Measurements from ENCODE around the gene OTC.

The OTC gene

DNA sequence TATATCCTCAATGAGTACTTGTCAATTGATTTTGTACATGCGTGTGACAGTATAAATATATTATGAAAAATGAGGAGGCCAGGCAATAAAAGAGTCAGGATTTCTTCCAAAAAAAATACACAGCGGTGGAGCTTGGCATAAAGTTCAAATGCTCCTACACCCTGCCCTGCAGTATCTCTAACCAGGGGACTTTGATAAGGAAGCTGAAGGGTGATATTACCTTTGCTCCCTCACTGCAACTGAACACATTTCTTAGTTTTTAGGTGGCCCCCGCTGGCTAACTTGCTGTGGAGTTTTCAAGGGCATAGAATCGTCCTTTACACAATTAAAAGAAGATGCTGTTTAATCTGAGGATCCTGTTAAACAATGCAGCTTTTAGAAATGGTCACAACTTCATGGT lies at the start of gene OTC:
Gene OTC, plus strand, starts transcription at position 243 of the 400 bp plus-strand sequence. Its CDS starts 93 bp downstream, at position 336.
- DNase-seq (ENCODE audit: low read depth in 2 of 2): no peak

DNA sequence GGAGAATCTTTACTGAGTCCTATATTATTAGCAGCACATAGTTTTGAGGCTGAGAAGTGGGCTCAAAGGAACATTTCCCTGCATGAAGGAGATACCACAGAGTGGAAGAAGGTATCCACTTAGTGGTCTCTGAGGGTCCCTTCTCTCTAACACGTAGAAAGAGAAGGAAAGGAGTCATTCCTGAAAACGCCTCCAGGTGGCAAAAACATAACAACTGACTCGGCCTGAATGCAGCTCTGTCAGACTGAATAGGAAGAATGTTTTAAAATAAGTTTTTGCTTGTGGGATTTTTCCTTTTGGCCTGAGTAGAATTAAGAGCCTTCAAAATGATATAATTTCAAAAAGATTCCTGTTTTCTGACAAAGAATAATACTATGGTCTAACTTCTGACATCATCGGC lies 48.4 kb upstream of the OTC start:
- no peak for DNase-seq (ENCODE audit: low read depth in 2 of 2)

- DNase-seq (ENCODE audit: low read depth in 2 of 2): no peak
Measured at GRCh38 chrX:38305971-38306370, 46.4 kb upstream of the OTC start.

DNA sequence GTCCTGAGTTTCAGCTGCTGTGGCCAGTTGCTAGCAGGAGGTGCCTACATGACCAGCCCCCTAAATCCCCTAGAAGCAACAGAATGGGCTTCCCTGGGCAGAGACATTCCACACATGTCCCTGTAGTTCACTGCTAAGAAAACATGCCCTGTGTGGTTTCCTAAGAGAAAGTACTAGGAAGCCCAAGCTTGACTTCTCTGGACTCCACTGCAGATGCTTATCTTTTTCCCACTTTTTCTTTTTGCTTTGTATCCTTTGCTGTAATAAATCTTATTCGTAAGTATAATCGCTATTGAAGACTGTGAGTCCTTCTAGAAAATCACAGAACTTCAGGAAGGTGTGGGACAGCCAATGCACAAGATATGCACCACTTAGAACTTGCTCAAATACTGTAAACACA lies 40.7 kb upstream of the OTC start:
- no peak for DNase-seq (ENCODE audit: low read depth in 2 of 2)

- no peak for DNase-seq (ENCODE audit: low read depth in 2 of 2)
Measured at GRCh38 chrX:38312436-38312835, 40.0 kb upstream of the OTC start.

GRCh38 chrX:38313190-38313589 lies 39.2 kb upstream of the OTC start:
- no peak for DNase-seq (ENCODE audit: low read depth in 2 of 2)

DNA sequence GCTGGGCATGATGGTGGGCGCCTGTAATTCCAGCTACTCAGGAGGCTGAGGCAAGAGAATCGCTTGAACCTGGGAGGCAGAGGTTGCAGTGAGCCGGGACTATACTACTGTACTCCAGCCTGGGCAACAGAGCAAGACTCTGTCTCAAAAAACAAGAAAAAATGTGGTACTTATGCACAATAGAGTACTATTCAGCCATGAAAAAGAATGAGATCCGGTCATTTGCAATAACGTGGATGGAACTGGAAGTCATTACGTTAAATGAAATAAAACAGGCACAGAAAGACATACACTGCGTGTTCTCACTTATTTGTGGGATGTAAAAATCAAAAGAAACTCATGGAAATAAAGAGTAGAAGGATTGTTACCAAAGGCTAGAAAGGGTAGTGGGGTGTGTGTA lies 37.2 kb upstream of the OTC start:
- no peak for DNase-seq (ENCODE audit: low read depth in 2 of 2)

- DNase-seq (ENCODE audit: low read depth in 2 of 2): no peak
Measured at GRCh38 chrX:38318196-38318595, 34.2 kb upstream of the OTC start.

GRCh38 chrX:38318606-38319005 lies 33.8 kb upstream of the OTC start:
- DNase-seq (ENCODE audit: low read depth in 2 of 2): no peak

DNA sequence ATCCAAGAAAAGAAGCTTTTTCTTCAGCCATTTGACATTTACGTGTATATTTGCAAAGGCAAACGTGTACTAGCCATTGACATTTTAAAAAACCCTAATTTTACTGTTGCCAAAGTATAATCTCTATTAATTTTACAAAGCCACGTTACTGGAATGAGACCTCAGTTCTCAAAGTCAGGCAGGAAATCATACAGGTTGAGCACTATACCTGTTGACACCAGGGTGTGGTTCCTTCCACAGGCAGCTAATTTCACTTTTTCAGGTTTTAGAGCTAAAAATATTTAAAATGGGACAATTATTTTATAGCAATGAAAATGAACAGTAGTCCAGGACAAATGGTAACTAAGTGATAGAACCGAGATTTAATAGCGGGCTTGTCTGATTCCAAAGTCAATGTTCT lies 31.6 kb upstream of the OTC start:
- DNase-seq (ENCODE audit: low read depth in 2 of 2): no peak

DNA sequence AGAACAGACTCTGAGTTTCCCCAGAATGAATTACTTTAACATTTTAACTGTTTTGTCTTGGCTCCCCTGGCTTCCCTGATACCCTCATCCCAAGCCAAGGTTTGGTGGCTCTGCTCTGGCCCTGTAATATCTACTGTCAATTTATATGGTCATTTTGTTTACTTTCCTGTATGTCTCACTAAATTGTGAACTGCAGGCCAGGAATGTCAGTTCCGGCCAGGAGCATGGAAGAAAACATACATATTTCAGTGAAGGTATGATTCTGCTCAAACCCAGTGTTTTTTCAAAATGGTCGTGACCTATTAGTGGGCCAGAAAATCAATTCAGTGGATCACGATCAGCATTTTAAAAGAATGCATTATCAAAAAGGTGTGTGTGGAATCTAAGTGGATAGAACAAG lies 26.3 kb upstream of the OTC start:
- DNase-seq (ENCODE audit: low read depth in 2 of 2): no peak

GRCh38 chrX:38327007-38327774 lies 25.2 kb upstream of the OTC start, which contains the start of gene RPGR:
Gene RPGR, minus strand, starts transcription at chrX:38327509. Its CDS starts 142 bp downstream, at chrX:38327367.
- peak; percentile 80 to 81 for DNase-seq (ENCODE audit: low read depth in 2 of 2)

- DNase-seq (ENCODE audit: low read depth in 2 of 2): no peak
Measured at GRCh38 chrX:38327775-38328081, 24.7 kb upstream of the OTC start.

GRCh38 chrX:38332505-38332904 lies 19.9 kb upstream of the OTC start:
- no peak for DNase-seq (ENCODE audit: low read depth in 2 of 2)

GRCh38 chrX:38335382-38335781 lies 17.0 kb upstream of the OTC start:
- no peak for DNase-seq (ENCODE audit: low read depth in 2 of 2)

DNA sequence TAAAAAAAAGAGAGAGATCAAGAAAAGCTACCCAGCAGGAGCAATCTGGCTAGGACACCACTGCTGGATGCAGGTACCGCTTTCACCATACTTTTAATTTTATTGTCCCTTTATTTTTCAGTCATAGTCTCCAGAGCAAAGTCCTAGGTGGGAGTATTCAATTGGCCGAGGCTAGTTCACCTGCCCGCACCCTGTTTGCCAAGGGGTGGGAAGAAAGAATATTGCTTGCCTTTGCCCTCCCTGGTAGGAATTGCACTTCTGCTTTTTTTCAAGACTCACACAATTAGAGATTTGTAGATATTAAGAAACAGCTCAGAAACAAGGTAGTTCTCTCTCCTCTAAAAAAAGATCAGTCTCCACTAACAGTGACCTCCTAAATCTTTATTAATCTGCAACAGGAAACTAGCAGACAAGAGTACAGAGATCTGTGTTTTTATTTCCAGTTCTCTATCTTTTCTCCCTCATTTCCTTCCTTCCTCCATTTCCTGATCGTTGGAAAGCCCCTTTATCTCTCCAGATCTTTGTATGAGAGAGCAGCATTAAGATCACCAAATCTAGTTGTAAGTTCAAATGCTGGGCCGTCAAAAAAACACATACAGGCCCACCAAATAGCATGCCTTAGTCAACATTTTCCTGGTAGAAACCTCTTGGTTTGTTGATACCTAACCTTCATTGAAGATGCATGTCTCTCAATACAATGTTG lies 15.7 kb upstream of the OTC start:
- no peak for DNase-seq (ENCODE audit: low read depth in 2 of 2)

- DNase-seq (ENCODE audit: low read depth in 2 of 2): no peak
Measured at GRCh38 chrX:38341442-38341841, 11.0 kb upstream of the OTC start.

GRCh38 chrX:38342853-38343778 lies 9.3 kb upstream of the OTC start:
- no peak for DNase-seq (ENCODE audit: low read depth in 2 of 2)

DNA sequence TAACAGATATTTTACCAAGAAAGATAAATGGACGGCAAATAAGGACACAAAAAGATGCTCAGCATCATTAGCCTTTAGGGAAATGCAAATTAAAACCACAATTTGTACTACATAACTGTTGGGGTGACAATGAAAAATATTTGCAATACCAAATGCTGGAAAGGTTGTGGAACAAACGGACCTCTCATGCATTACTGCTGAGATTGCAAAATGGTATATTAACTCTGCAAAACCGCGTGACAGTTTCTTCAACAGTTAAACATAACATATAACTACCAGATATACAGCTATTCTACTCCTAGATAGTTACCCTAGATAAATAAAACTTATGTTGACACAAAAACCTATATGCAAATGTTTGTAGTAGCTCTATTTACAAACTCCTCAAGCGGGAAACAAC lies 6.3 kb upstream of the OTC start:
- no peak for DNase-seq (ENCODE audit: low read depth in 2 of 2)

GRCh38 chrX:38347136-38347535 lies 5.3 kb upstream of the OTC start:
- no peak for DNase-seq (ENCODE audit: low read depth in 2 of 2)

DNA sequence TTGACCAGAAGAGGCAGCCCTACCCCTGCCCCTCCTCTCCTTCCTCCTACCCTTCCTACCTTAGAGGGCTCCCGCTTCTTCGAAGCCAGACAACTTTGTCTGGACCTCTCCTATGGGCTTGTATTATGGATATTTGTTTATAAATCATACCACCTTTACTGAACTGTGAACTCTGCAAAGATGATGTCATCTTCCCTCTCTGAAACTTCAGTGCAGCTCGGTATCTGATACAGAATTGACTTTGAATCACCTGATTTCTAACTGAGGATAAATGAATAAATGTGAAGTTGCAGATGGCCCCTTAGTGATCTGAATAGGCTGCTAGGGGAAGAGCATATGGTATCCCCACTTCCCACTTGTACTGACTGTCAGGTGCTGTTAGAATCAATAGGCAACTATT lies 1.1 kb upstream of the OTC start:
- no peak for DNase-seq (ENCODE audit: low read depth in 2 of 2)

DNA sequence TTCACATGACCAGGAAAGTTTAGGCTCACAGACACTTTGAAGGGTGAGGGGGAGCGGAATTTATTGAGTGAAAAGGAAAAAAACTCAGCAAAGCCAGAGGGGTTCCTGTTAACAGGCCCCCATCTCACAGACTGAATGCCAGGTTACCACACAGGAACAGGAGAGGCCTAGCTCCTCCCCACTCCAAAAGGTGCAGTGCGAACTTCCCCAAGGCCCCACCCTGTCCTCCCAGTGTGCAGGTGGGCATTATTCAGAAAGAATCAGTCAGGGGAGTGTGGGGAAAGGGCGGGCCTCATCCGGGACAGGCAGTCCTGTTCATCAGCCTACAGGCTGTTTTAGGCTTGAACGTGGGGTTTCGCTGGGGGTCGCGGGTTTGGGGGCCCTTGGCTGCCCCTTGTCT lies 4.0 kb downstream of the OTC start:
- DNase-seq (ENCODE audit: low read depth in 2 of 2): no peak
